HL-60 (cell line): Measurements from ENCODE around the gene MAFG.

Experiments
- CTCF ChIP-seq: IDR thresholded peaks from one replicate; pipeline ENCODE4 v1.5.1; 2011; ENCODE audit warnings: low read length, control low read depth, inconsistent platforms; ENCODE audit not compliant: insufficient read depth
- GABPA ChIP-seq: IDR thresholded peaks from 2 replicates; pipeline ENCODE4 v1.6.1; 2012; ENCODE audit warnings: low read depth
- POLR2AphosphoS5 ChIP-seq: IDR thresholded peaks from 2 replicates; pipeline ENCODE4 v1.6.1; 2012; ENCODE audit warnings: low read depth
- REST ChIP-seq: IDR thresholded peaks from 2 replicates; pipeline ENCODE4 v1.6.1; 2012; ENCODE audit warnings: low read depth; ENCODE audit not compliant: insufficient replicate concordance
- SPI1 ChIP-seq: IDR thresholded peaks from 2 replicates; pipeline ENCODE4 v1.6.1; 2012; ENCODE audit warnings: low read depth, mild to moderate bottlenecking, borderline replicate concordance

- TF ChIP-seq CTCF (no peak), POLR2AphosphoS5 (no peak), REST (no peak), GABPA (no peak), SPI1 (no peak)
Measured at GRCh38 chr17:81905424-81905875, 22.1 kb downstream of the MAFG start.
